Spleen (tissue), 11 donors: Measurements from ENCODE around the gene FAM83F. TPM values are rescaled to one million over a fixed set of nuclear protein-coding genes. Genes with fewer than 3 reads are reported as not detected.

ENCODE experiments used
- DNase-seq: peaks from one replicate; pipeline ENCODE4 v3.0.0-alpha.2; 2020
- H3K27ac ChIP-seq, 8 donors: fragments of 200-600 bp; sonication (generic) in 7 of 8; 1 replicate in 4 of 8; 2 replicates in 4 of 8; pipeline versions ENCODE4 v1.5.0 to v1.8.0; 2016 to 2021; ENCODE audit warnings: inconsistent platforms in 4 of 8, mild to moderate bottlenecking in 4 of 8, moderate library complexity in 1 of 8
- H3K27me3 ChIP-seq, 7 donors: fragments of 200-600 bp; sonication (generic) in 6 of 7; replicated peaks in 1 of 7; 1 replicate in 4 of 7; 2 replicates in 3 of 7; pipeline versions ENCODE4 v1.5.0 to v1.8.0; 2016 to 2021; ENCODE audit warnings: inconsistent platforms in 3 of 7, mild to moderate bottlenecking in 1 of 7
- H3K36me3 ChIP-seq, 6 donors: fragments of 200-600 bp; sonication (generic) in 5 of 6; 1 replicate in 4 of 6; 2 replicates in 2 of 6; pipeline versions ENCODE4 v1.5.0 to v1.8.0; 2016 to 2021; ENCODE audit warnings: inconsistent platforms in 2 of 6
- H3K4me1 ChIP-seq, 6 donors: fragments of 200-600 bp; sonication (generic) in 5 of 6; 1 replicate in 3 of 6; 2 replicates in 3 of 6; pipeline versions ENCODE4 v1.5.0 to v1.8.0; 2016 to 2021; ENCODE audit warnings: inconsistent platforms in 3 of 6
- H3K4me3 ChIP-seq, 8 donors: fragments of 200-600 bp; sonication (generic) in 7 of 8; 1 replicate in 4 of 8; 2 replicates in 4 of 8; pipeline versions ENCODE4 v1.5.0 to v1.8.0; 2016 to 2021; ENCODE audit warnings: inconsistent platforms in 4 of 8, mild to moderate bottlenecking in 4 of 8, moderate library complexity in 2 of 8
- H3K9me3 ChIP-seq, 8 donors: fragments of 200-600 bp; sonication (generic) in 7 of 8; 1 replicate in 4 of 8; 2 replicates in 4 of 8; pipeline versions ENCODE4 v1.5.0 to v1.8.0; 2016 to 2021; ENCODE audit warnings: inconsistent platforms in 4 of 8
- CTCF ChIP-seq, 11 experiments: fragments of 200-600 bp in 7 of 11; fragments of 450-650 bp in 4 of 11; sonication (generic) in 4 of 11; IDR thresholded peaks in 8 of 11; conservative IDR thresholded peaks in 3 of 11; 1 replicate in 7 of 11; 2 replicates in 4 of 11; pipeline versions ENCODE4 v1.4.0 to v1.8.0; 2016 to 2021; ENCODE audit warnings: antibody characterized with exemption in 11 of 11, inconsistent platforms in 4 of 11, mild to moderate bottlenecking in 1 of 11
- POLR2A ChIP-seq, 3 donors: fragments of 450-650 bp; IDR thresholded peaks; one replicate each; pipeline ENCODE4 v1.5.1; 2017; ENCODE audit warnings: antibody characterized with exemption in 3 of 3, mild to moderate bottlenecking in 1 of 3
- POLR2AphosphoS5 ChIP-seq, 3 donors: sonication (generic); formaldehyde crosslinking; IDR thresholded peaks; one replicate each; pipeline ENCODE4 v1.5.1; 2017; ENCODE audit warnings: antibody characterized with exemption in 3 of 3
- WGBS, 5 donors: extraction: QIAGEN DNeasy Blood & Tissue Kit in 3 of 5; methylation state at CpG; one replicate each; pipeline versions ENCODE4 v1.1.5 to v1.1.7; 2013 to 2018; 5-methylcytosine and 5-hydroxymethylcytosine counted together
- intact Hi-C: fragments of 100-400 bp; cut with DNase I; formaldehyde crosslinking; loops from one replicate; pipeline ENCODE4 v1.15.0; 2023; ENCODE audit warnings: low total_unique reads
- polyA plus RNA-seq, 3 donors: library from polyadenylated mRNA; stranded (reverse); fragments of 200-250 nt; gene quantifications; one replicate each; pipeline ENCODE4 v1.2.1, GENCODE V29; 2013
- total RNA-seq, 7 donors: library from RNA; depleted of rRNA in 3 of 7; stranded (reverse); fragments of >200 nt in 3 of 7; fragmentation: NEBNext Ultra II Directional in 4 of 7; extraction: Animal tissue kit (Norgen Biotek cat#: 25700) in 4 of 7; gene quantifications; one replicate each; pipeline versions ENCODE4 v1.1.0 to v1.2.1, GENCODE V29; 2016 to 2021
- donor health status: healthy with polysubstance abuse.
- donor health status: DM: no; HTN: no; CAD: no; lungs with moderate emphysema.
- donor health status: DM: no; HTN: no; CAD: no.
- donor health status: Bipolar disorder and iron deficiency.
- donor health status: healthy.
- donor health status: DM: no; HTN: no; CAD: no.
- donor health status: DM: yes; HTN: yes; CAD: no.

FAM83F gene
- total and polyA plus RNA-seq, 10 donors: 0.02 to 0.28 (median 0.12) TPM; not detected in 2

DNA sequence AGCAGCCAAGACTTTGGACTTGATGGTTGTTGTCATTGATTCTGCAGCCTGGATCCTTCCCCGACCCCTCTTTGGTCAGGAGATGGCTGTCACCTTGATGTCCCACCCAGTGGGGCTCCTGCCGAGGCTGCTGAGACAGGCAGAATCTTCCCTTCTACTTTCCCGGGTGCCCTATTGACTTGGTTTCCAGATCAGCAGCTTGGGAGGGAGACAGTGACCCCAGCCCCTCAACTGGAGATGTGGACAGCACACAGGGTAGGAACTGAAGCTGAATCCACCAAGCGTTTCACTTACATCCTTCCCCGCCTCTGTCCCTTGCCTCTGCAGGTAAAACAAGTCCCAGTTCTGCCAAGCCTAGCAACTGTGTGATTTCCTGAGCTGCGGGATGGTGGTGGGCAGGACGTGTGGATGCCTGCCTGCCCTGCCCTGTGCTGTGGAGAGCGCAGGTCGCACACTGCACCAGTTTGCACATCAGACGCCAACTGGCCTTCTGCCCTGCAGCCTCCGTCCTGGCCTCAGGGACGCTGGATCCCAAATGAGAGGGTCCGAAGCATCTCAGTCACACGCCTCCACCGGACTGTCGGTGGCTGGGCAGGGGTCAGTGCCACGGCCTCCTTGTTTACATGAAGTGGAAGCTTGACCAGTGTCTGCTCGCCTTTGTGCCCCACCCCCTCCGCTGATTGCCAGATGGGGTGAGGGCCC, 34.6 kb downstream of the FAM83F start:
- Histone ChIP-seq H3K27ac (no peak overlapping the region), H3K9me3 (no peaks in the 10 kb centered on the region), H3K36me3 (no peaks in the 10 kb centered on the region), H3K27me3 (peaks cover 0 to 11% (median 0%) of the 10 kb centered on the region in 7 donors), H3K4me3 (no peak overlapping the region), H3K4me1 (peaks cover 0 to 10% (median 7%) of the 10 kb centered on the region in 6 donors)
- TF ChIP-seq POLR2A (IDR thresholded peaks at IDR 0.05) (no peak), CTCF (IDR thresholded peaks at IDR 0.05 in 8 of 11, conservative IDR thresholded peaks at IDR 0.05 in 3 of 11) (no peak), POLR2AphosphoS5 (IDR thresholded peaks at IDR 0.05) (no peak)
- whole genome bisulfite sequencing, 5 donors: 88 to 97% (median 92%) methylated on average over 13 to 19 of the region's 19 CpGs
- peak; percentile 35 for DNase-seq
- intact Hi-C loops: no loop called here

- Histone ChIP-seq H3K4me3 (no peak overlapping the region), H3K27ac (no peak overlapping the region), H3K4me1 (peaks cover 0 to 1% (median 0%) of the 10 kb centered on the region in 6 donors), H3K9me3 (no peaks in the 10 kb centered on the region), H3K27me3 (peaks cover 0 to 12% (median 0%) of the 10 kb centered on the region in 7 donors), H3K36me3 (no peaks in the 10 kb centered on the region)
- no peak for TF ChIP-seq POLR2AphosphoS5 (IDR thresholded peaks at IDR 0.05)
- no peak for TF ChIP-seq CTCF (IDR thresholded peaks at IDR 0.05 in 8 of 11, conservative IDR thresholded peaks at IDR 0.05 in 3 of 11)
- TF ChIP-seq POLR2A (IDR thresholded peaks at IDR 0.05): no peak
- 90 to 97% (median 93%) methylated on average over 13 of the region's 13 CpGs for WGBS, 5 donors
- intact Hi-C loops: no loop called here
- peak; percentile 46 for DNase-seq
Observed at GRCh38 chr22:40030026-40030757, 35.4 kb downstream of the FAM83F start.

GRCh38 chr22:40030758-40031095, 36.0 kb downstream of the FAM83F start:
- WGBS, 5 donors: 70 to 83% (median 76%) methylated on average over 4 of the region's 4 CpGs
- no peaks in the 10 kb centered on the region for H3K36me3 ChIP-seq
- no peak overlapping the region for H3K4me3 ChIP-seq
- no peaks in the 10 kb centered on the region for H3K9me3 ChIP-seq
- intact Hi-C loops: no loop called here
- peak; percentile 20 for DNase-seq
- no peak overlapping the region for H3K27ac ChIP-seq
- H3K4me1 ChIP-seq: no peaks in the 10 kb centered on the region
- H3K27me3 ChIP-seq: peaks cover 0 to 12% (median 0%) of the 10 kb centered on the region in 7 donors
- no peak for TF ChIP-seq CTCF (IDR thresholded peaks at IDR 0.05 in 8 of 11, conservative IDR thresholded peaks at IDR 0.05 in 3 of 11)
- no peak for TF ChIP-seq POLR2AphosphoS5 (IDR thresholded peaks at IDR 0.05)

DNA sequence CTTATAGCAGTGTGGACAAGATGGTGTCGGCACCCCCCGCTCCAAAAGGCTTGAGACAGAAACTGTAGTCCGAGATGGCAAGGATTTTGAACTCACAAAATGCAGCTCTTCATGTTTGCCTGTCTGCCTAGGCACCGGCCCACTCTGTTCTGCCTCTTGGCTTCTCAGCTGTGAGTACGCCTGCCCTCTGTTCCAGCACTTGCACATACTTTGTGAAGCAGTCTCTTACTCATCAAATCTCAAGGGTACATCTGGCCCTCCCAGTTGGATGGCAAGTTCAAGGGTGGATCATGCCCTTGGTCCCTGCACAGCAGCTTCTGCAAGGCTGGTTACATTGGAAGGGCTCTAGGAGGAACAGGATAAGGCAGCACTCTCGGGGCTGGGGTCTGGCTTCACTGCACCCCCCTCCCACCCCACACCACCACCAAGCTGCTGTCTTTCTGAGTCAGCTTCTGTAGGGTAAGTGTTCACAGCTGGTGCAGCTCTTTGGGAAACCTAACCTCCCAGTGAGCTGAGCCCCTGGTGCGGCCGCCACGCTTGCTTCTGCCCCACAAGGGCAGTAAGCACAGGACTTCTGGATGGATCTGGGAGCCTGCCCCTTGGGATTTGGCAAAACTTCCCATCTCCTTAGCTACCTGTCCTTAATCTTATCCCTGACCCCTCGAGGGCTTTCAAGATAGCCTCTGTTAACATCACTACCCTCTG, 37.2 kb downstream of the FAM83F start:
- H3K27me3 ChIP-seq: peaks cover 0 to 19% (median 0%) of the 10 kb centered on the region in 7 donors
- TF ChIP-seq CTCF (IDR thresholded peaks at IDR 0.05 in 8 of 11, conservative IDR thresholded peaks at IDR 0.05 in 3 of 11): no peak
- TF ChIP-seq POLR2A (IDR thresholded peaks at IDR 0.05): no peak
- no peak for TF ChIP-seq POLR2AphosphoS5 (IDR thresholded peaks at IDR 0.05)
- peaks cover 0 to 7% (median 0%) of the 10 kb centered on the region in 6 donors for H3K4me1 ChIP-seq
- WGBS, 5 donors: 80 to 94% (median 87%) methylated on average over 10 of the region's 10 CpGs
- no peak overlapping the region for H3K27ac ChIP-seq
- no peak overlapping the region for H3K4me3 ChIP-seq
- intact Hi-C loops: no loop called here
- peak; percentile 47 for DNase-seq
- H3K9me3 ChIP-seq: no peaks in the 10 kb centered on the region
- H3K36me3 ChIP-seq: no peaks in the 10 kb centered on the region
